Effector CD8-positive, alpha-beta T cell (primary cell): ENCODE measurements around the gene KCNE4.

Experiments
- DNase-seq: peaks from one replicate; lab custom pipeline; 2025; lab: John Stamatoyannopoulos, UW

The KCNE4 gene

DNA sequence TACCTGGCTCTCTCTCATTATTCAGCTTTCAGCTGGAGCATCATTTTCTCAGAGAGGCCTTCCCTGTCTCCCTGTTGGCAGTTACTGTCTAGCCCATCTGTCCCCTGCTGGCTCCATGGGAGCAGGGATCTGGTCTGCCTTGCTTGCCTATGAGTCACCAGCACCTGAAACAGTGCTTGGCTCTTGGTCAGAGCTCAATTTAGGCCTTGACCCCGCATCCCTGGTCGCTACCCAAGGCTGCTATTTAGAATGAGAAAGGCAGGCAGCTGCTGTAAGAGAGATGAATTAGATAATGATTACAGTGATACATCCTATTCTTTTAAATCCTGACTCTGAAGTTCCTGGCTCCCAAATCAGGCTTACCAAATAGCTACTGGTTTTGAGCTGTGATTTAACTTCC lies 32.9 kb downstream of the KCNE4 start:
- DNase-seq = no peak

GRCh38 chr2:223086370-223086981 lies 34.5 kb downstream of the KCNE4 start:
- DNase-seq = no peak

DNA sequence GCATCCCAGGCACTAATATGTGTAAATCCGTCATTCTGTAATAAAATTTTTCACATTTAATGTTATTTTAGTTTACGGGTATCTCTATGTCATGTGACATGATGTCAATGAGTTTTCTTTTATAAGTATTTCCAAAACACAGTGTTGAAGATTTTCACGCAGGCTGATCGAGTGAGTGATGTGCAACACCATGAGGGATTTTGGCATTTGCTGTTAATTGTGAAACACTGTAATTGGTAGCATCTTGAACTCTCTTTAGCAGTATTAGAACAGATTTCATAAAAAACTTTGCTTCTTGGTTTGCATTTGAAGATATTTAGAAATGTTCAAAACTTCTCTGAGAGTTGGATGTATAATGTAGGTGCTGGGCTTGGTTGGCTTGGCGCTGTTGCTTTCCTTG lies 35.5 kb downstream of the KCNE4 start:
- DNase-seq = no peak

- DNase-seq = no peak
Observed at GRCh38 chr2:223088866-223089265, 36.9 kb downstream of the KCNE4 start.

GRCh38 chr2:223090039-223090438 lies 38.0 kb downstream of the KCNE4 start:
- no peak for DNase-seq

- no peak for DNase-seq
Observed at GRCh38 chr2:223090540-223091235, 38.7 kb downstream of the KCNE4 start.

- DNase-seq = no peak
Observed at GRCh38 chr2:223092667-223093066, 40.7 kb downstream of the KCNE4 start.

DNA sequence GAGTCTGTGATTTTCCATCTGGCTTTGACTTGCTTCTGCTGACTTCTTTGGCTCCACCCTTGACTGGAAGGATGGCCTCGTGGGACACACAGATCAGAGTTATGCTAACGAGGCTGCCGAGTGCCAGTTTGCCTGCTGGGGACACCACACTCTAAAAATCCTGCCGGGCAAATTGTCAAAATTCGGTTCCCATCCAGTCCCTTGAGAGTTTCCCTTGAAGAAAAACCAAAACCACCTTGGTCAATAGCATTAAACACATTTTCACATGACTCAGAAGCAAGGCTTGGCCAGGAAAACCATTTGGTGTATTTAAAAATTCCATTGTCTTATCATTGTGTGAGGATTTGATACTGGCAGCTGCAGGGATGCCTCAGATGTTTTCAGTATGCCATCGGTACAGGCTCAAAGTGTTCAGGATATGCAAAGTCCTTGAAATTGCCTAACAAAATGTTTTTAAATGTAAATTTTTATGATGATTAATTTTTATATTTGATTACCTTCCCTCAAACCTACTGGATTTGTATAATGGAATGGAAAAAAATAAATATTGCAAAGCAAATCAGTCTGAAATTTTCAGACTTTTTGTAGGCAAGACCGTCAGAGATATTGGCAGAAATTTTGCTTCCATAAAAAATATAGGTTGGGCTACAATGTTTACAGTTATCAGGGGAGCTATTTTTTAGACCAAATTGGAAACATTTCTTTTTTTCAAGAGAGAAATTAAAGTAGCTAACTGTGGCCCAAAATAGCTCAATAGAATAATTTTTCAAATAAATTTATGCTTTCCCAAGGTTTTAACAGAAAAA lies 41.6 kb downstream of the KCNE4 start:
- no peak for DNase-seq

DNA sequence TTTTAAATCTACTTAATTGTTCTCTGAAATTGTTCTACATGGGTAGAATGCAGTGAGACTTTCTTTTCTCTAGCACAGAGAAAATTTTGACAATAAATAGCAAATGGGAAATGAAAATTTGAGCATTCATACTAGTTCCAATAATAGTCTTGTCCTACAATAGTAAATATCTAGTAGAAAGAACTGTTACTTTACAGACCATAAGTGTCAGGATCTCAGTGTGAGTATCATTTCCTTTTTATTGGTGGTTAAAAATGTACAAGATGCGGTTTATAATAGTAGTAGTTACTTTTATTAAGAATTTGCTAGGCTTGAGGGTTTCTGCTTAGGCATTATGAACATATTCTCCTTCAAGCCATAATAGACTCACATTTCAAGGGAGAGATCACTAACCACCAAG lies 43.2 kb downstream of the KCNE4 start:
- DNase-seq = no peak

DNA sequence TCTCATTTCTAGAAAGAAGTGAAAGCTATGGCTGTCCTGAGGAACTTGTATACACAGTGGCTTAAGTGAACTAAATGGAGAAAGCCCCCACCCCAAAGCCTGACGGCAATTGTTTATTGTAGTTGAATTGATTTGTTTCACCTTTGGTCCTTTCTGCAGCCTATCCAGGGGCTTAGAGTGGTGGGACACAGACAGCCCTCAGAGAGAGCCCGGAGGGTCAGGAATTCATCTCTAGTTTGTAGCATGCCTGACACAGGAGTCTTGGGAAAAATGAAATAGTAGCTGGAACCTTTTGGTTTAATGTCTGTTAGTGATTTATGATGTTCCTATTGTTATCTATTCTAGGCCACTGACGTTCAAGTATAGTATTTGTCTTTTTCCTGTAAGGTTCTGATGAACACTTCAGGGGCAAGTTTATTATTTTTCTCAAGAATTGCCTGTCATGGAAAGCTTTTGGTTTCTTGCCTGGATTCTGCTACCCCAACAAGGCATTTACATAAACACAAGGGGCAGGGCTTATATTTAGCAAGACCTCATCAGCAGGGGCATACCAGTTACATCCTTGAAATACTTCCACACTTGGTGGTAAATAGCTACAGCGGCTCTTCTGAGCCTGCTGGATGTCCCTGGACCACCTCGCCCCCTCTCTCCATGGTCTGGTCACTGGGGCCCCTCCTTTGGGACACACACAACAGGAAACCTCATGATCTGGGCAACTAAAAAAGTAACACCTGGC lies 44.4 kb downstream of the KCNE4 start:
- DNase-seq = no peak

DNA sequence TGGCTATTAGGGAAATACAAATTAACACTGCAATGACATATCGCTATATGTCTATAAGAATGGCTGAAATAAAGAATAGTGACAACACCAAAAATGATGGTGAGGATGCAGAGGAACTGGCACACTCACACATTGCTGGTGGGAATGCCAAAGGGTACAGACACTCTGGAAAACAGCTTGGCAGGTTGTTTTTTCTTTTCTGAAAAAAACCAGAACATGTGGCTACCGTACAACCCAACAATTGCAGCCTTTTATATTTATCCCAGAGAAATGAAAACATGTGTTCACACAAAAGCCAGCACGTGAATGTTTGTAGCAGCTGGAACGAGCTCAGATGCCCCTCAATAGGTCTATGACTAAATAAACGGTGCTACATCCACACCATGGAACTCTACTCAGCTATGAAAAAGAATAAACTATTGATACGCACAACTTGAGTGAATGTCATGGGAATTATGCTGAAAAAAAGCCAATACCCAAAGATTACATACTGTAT lies 45.9 kb downstream of the KCNE4 start:
- no peak for DNase-seq

DNA sequence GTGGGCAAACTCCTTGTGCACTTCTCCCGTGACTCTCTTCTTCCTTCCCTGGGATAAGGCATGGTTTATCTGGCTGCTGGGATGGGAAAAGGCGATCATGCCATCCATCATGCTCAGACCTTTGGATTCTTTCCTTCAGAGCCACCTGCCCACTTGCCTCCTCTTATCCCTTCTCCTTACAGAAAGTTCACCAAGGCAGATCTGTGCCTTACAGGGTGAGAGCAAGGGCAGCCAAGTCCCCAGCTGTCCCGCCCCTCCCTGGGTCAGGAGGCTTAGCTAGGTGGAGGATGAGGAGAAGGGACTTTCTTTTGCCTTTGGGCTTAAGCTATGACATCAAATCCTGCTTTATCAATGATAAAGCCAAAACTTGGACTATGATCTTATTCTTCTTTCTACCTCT lies 47.6 kb downstream of the KCNE4 start:
- DNase-seq = no peak

GRCh38 chr2:223100061-223100511 lies 48.1 kb downstream of the KCNE4 start:
- no peak for DNase-seq

DNA sequence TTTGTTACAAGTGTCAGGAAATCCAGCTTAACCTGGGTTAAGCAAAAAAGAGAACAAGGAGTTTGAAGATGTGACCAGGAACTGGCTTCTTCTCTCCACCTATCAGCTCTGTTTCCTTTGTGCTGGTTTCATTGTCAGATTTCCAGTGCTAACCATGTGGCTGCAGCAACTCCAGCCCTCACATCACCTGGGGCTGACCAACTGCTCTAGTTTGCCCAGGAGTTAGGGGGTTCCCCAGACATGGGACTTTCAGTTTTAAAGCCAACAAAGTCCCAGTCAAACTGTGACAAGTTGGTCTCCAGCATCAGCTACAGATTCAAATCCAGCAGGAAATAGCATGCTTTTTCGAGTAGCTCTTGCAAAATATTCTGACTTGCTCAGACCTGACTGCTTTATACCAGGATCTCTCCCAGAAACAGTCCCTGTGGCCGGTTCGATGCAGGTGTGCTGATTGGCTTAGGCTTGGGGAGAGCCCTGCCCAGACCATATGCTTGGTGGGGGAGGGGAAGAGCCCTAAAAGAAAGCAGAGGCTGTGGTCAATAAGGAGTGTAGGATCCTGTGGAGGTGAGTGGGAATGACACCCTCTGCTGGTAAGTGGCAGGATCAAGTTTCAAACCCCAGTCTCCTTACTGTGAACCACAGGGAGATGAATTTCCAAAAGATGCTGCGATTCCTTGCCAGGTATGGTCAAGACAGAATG lies 49.5 kb downstream of the KCNE4 start:
- no peak for DNase-seq

DNA sequence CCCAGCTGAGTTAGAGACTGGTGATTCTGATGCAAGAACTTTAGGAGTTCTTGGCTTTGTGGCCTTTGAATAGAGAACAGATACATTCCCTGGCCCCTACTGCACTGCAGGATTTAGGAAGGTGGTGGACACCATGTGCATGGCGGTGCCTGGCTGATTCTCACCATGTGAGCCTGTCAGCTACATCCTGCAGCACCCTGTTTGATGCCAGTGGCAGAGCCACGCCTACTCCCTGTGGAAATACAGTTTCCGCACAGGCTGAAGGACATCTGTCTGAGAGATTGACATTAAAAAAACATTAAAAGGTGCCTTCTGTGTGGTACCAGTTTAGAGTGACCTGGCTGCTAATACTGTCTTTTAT lies 50.0 kb downstream of the KCNE4 start:
- no peak for DNase-seq

- no peak for DNase-seq
Observed at GRCh38 chr2:223102450-223102849, 50.5 kb downstream of the KCNE4 start.

DNA sequence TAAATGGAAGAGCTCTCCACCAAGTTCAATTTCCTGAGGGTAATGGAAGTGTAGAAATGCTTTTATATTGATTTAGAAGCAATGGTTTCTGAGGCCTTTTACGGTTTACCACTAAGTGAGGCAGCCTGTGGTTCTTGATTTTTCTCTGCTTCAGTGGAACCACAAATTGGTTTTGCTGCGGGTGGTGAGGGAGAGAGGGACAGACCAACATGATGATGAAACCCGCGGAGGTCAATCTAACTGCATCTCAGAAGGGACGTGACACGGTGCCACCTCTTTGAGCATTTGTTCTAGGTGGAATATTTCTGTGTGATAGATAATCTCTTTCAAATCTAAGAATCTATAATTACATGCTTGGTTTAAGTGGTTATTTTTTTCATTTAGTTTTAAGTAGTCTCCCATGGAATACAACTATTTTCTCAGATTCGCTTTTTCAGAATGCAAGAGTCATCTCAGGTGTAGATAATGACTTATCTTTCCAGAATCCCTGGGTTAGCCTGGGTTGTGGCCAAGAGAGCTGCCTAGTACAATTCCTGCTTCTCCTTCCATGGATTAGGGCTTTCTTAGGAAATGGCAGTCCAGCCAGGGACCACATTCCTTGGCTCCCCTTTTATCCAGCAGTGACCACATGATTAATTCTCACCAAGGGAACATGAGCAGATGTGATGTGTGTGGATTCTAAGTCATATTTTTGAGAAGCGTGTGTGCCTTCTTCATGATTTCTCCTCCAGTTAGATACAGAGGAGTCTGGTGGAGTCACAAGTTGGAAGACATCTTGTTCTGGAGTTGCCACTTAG lies 52.5 kb downstream of the KCNE4 start:
- no peak for DNase-seq
